ENCODE results near the gene AHCY. TPM values are rescaled to one million over a fixed set of nuclear protein-coding genes. Genes with fewer than 3 reads are reported as not detected.
"Not testable (repeated sequence)": the region's sequence is repeated elsewhere in the genome, so short reads cannot be mapped to it uniquely, and the experiment has no call there.

AHCY gene
- total RNA-seq, 1 donor from 2014 or later = 120 TPM

DNA sequence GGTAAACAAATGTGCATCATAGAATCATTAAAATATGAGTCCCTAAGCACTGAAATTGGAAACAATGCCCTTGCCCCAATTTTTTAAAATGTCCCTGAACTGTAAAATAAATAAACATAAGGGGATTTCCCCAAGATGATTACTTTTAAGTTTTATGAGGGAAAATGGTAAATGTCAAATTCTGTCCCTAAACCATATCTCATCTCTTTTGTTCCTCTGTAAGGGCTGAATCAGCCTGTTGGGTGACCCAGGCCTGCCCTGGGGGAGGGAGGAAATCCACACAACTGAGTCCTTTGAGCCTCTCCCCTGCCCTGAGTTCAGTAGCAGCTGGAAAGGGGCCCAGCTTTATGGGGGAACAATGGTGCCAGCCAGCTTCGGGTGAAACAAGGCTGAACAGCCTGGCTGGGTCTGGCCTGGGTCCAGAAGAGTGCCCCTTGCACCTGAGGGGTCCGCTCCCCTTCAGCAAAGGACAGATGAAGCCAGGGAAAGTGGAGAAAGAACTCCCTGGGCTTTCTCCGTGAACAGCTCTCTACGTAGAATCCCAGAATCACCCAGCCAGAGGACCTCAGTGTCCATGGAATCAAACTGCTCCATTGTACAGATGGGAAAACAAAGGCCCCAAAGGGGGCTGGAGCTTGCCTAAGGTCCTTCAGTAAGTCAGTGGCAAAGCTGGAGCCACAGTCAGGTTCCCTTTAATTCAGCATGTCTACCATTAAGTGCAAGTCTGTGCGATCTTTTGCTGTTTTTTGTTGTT, 31.7 kb upstream of the AHCY start:
- Mint-ChIP-seq H3K27me3 (ENCODE audit: low read depth) (no peaks in the 10 kb centered on the region), H3K4me3 (ENCODE audit: low read depth) (no peak overlapping the region), H3K27ac (peak overlapping the region; percentile 51), H3K36me3 (ENCODE audit: low read depth) (no peaks in the 10 kb centered on the region), H3K4me1 (ENCODE audit: low read depth) (peaks cover 12% of the 10 kb centered on the region), H3K9me3 (no peaks in the 10 kb centered on the region)
- intact Hi-C loops (cut with micrococcal nuclease) = no loop called here
- DNase-seq (ENCODE audit: low spot score) = no peak

DNA sequence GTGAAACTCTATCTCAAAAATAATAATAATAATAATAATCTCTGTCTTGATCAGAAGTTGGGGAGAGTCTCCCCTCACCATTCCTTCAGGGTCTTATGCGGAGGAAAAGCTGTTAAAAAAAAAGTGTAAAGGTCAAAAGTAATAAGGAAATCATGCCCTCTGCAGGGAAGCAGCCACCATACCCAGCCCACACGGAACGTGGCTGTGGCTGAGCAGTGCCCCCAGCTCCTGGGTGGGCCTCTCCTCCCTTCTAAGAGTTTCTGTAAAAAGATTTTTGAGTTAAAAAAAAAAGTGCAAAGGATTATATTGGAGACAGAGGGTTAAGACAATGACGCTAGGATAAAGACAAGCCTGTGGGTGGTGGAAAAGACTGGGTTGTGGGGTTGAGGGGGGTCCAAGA, 30.6 kb upstream of the AHCY start:
- Mint-ChIP-seq H3K27ac (no peak overlapping the region), H3K36me3 (ENCODE audit: low read depth) (no peaks in the 10 kb centered on the region), H3K4me1 (ENCODE audit: low read depth) (peaks cover 12% of the 10 kb centered on the region), H3K27me3 (ENCODE audit: low read depth) (no peaks in the 10 kb centered on the region), H3K4me3 (ENCODE audit: low read depth) (no peak overlapping the region), H3K9me3 (no peaks in the 10 kb centered on the region)
- intact Hi-C loops (cut with micrococcal nuclease) = no loop called here
- DNase-seq (ENCODE audit: low spot score) = no peak

DNA sequence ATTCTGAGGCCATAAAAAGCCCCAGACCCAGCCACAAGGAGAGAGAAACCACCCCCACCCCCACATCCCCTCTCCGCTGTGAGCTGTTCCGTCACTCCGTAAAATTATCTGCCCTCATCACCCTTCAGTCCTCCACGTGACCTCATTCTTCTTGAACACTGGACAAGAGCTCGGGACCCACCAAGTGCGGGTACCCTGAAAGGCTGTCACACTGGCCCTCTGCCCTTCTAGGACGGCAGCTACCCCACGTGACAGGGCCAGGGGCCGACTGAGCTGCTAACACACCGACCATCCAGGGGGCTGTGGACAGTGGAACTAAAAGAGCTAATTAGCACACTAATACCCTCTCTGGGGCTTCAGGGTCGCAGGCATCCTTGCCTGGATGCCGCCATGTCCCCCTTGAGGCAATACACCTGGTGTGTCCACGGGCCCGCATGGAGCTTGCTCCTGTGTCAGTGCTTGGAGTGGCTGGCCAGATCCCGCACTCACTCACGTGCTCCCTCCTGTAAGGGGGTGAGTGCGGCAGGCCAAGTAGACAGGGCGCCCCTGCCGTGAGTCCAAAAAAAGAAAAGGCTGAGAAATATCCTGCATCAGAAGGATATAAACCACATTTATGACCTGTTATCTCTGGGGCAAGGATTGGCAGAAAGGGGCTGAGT, 29.2 kb upstream of the AHCY start:
- no peak overlapping the region for H3K4me3 Mint-ChIP-seq (ENCODE audit: low read depth)
- intact Hi-C loops (cut with micrococcal nuclease) = no loop called here

DNA sequence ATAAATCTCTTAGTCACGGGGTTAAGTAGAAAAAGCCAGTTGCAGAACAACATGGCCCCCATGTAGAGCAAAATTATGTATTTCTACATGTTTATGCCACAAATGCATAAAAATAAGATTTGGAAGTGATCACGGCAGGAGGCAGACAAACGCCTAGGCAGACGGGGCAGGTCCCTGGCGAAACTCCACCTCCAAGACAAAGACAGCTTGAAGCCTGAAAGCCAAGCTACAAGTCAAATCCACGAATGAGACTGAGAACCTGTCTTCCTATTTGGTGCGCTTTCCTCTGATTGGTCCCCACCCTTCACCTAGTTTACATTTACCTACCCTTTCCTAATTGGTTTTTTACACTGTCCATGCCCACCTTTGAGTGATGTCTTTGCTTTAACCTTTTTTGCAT, 28.7 kb upstream of the AHCY start:
- no peak overlapping the region for H3K4me3 Mint-ChIP-seq (ENCODE audit: low read depth)
- H3K27ac Mint-ChIP-seq = no peak overlapping the region
- intact Hi-C loops (cut with micrococcal nuclease) = no loop called here
- no peaks in the 10 kb centered on the region for H3K9me3 Mint-ChIP-seq
- H3K36me3 Mint-ChIP-seq (ENCODE audit: low read depth) = no peaks in the 10 kb centered on the region
- no peak for DNase-seq (ENCODE audit: low spot score)
- no peaks in the 10 kb centered on the region for H3K27me3 Mint-ChIP-seq (ENCODE audit: low read depth)
- peaks cover 15% of the 10 kb centered on the region for H3K4me1 Mint-ChIP-seq (ENCODE audit: low read depth)

More for the DNA sequence above, 29.2 kb upstream of the AHCY start:
- no peak for DNase-seq (ENCODE audit: low spot score)
- H3K4me1 Mint-ChIP-seq (ENCODE audit: low read depth) = peaks cover 15% of the 10 kb centered on the region
- no peak overlapping the region for H3K27ac Mint-ChIP-seq
- no peaks in the 10 kb centered on the region for H3K9me3 Mint-ChIP-seq
- no peaks in the 10 kb centered on the region for H3K36me3 Mint-ChIP-seq (ENCODE audit: low read depth)
- no peaks in the 10 kb centered on the region for H3K27me3 Mint-ChIP-seq (ENCODE audit: low read depth)

DNA sequence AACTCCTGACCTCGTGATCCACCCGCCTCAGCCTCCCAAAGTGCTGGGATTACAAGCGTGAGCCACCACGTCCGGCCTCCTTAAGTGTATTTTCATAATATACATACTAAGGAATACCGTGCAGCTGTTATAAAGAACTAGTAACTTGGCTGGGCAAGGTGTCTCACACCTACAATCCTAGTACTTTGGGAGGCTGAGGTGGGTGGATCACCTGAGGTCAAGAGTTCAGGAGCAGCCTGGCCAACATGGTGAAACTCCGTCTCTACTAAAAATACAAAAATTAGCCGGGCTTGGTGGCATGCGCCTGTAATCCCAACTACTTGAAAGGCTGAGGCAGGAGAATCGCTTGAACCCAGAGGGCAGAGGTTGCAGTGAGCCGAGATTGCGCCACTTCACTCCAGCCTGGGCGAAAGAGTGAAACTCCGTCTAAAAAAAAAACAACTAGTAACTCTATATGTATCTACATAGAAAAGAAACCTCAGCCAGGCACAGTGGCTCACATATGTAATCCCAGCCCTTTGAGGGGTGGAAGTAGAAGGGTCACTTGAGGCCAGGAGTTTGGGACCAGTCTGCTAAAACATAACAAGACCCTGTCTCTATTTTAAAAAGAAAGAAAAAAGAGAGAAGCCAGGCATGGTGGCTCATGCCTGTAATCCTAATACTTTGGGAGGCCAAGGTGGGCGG, 27.8 kb upstream of the AHCY start:
- H3K27me3 Mint-ChIP-seq (ENCODE audit: low read depth); H3K36me3 Mint-ChIP-seq (ENCODE audit: low read depth); H3K27ac Mint-ChIP-seq; H3K9me3 Mint-ChIP-seq; H3K4me3 Mint-ChIP-seq (ENCODE audit: low read depth); intact Hi-C loops (cut with micrococcal nuclease); DNase-seq (ENCODE audit: low spot score): not testable (repeated sequence)
- H3K4me1 Mint-ChIP-seq (ENCODE audit: low read depth) = peaks cover 15% of the 10 kb centered on the region

DNA sequence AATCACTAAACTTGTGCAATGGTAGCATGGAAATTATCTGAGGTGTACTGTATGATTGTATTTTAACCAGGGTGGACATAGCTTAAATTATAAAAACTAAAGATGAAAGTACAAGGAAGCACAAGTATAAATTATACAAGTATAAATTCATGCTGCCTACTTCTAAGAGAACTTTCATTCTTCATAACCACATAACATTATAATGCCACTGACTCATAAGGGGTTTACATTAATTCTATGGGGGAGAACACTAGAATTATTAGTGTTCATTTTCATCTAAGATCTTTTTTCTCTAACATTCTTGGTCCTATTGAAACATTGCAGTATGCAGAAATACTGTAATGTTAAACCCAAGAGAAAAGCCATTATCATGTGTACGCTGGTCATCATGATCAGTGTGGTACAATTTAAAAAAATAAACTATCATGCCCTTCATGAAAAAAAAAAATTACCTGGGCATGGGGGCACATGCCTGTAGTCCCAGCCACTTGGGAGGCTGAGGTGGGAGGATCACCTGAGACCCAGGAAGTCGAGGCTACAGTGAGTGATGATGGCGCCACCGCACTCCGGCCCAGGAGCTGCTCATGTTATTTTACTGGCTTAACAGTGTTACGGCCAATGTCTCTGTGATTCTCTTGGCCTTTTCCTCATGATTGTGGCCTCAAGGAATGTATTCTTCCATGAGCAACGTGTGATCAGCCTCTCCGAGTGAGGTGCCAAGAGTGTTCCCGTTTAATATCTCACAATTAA, 25.9 kb upstream of the AHCY start:
- Mint-ChIP-seq H3K27me3 (ENCODE audit: low read depth) (peaks cover 4% of the 10 kb centered on the region), H3K36me3 (ENCODE audit: low read depth) (no peaks in the 10 kb centered on the region), H3K4me1 (ENCODE audit: low read depth) (peaks cover 4% of the 10 kb centered on the region), H3K9me3 (no peaks in the 10 kb centered on the region), H3K27ac (no peak overlapping the region), H3K4me3 (ENCODE audit: low read depth) (no peak overlapping the region)
- DNase-seq (ENCODE audit: low spot score) = no peak
- intact Hi-C loops (cut with micrococcal nuclease) = no loop called here

DNA sequence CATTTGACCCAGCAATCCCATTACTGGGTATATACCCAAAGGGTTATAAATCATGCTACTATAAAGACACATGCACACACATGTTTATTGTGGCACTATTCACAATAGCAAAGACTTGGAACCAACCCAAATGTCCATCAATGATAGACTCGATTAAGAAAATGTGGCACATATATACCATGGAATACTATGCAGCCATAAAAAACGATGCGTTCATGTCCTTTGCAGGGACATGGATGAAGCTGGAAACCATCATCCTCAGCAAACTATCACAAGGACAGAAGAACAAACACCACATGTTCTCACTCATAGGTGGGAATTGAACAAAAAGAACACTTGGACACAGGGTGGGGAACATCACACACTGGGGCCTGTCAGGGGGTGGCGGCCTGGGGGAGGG, 25.1 kb upstream of the AHCY start:
- H3K9me3 Mint-ChIP-seq; H3K36me3 Mint-ChIP-seq (ENCODE audit: low read depth); H3K4me3 Mint-ChIP-seq (ENCODE audit: low read depth); H3K4me1 Mint-ChIP-seq (ENCODE audit: low read depth); H3K27ac Mint-ChIP-seq; DNase-seq (ENCODE audit: low spot score); intact Hi-C loops (cut with micrococcal nuclease); H3K27me3 Mint-ChIP-seq (ENCODE audit: low read depth): not testable (repeated sequence)

DNA sequence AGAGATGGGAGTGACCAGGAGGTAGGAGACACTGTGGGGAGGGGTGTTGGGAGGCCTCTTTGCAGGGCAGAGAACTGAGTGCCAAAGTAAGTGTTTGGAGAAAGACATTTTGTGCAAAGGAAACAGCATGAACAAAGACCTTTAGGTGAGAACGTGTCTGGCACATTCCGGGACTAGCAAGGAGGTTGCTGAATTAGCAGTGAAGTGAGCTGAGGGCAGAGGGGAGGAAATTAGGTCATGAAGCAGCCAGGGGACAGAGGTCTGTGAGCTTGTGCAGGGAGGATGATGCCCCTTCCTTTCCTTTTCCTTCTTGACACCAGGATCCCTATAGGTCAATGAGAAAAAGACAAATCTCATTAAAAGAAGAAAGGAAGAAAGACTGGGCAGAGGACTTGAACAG, 21.4 kb upstream of the AHCY start:
- Mint-ChIP-seq H3K9me3 (no peaks in the 10 kb centered on the region), H3K27me3 (ENCODE audit: low read depth) (peaks cover 21% of the 10 kb centered on the region), H3K27ac (no peak overlapping the region), H3K36me3 (ENCODE audit: low read depth) (no peaks in the 10 kb centered on the region), H3K4me3 (ENCODE audit: low read depth) (no peak overlapping the region), H3K4me1 (ENCODE audit: low read depth) (peaks cover 3% of the 10 kb centered on the region)
- intact Hi-C loops (cut with micrococcal nuclease) = no loop called here
- DNase-seq (ENCODE audit: low spot score) = no peak

DNA sequence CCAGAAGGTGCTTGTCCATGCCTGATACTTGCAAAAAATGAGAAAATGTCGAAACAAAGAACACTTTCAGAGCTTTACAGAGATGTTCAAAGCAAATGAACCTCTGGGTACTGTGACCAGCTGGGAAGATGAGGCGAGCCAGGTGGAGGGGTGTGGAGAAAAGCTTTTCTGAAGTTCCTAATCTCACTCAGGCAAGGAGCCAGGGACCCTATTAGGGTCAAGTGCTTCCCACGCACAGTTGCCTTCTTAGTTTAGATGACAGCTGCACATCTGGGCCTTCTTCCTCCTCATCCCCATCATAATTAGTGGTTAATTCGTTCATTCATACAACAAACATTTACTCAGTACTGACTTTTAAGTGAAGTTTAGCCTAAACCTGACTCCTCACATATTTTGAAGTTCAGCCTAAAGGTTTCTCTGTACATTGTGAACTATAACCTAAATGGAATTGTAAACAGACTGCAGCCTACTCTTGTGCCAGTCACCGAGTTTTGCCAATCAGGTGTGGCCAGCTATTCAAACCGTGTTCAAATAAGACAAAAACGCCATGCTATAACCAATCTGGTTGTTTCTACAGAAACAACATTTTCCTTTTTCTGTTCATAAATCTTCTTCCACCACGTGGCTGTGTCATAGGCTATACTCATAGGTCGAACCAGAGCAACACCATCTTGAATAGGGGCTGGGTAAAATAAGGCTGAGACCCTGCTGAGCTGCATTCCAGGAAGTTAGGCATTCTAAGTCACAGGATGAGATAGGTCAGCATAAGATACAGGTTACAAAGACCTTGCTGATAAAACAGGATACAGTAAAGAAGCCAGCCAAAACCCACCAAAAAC, 19.3 kb upstream of the AHCY start:
- Mint-ChIP-seq H3K4me3 (ENCODE audit: low read depth) (no peak overlapping the region), H3K27ac (no peak overlapping the region), H3K9me3 (no peaks in the 10 kb centered on the region), H3K36me3 (ENCODE audit: low read depth) (no peaks in the 10 kb centered on the region), H3K4me1 (ENCODE audit: low read depth) (no peaks in the 10 kb centered on the region), H3K27me3 (ENCODE audit: low read depth) (peaks cover 27% of the 10 kb centered on the region)
- no peak for DNase-seq (ENCODE audit: low spot score)
- intact Hi-C loops (cut with micrococcal nuclease) = no loop called here

DNA sequence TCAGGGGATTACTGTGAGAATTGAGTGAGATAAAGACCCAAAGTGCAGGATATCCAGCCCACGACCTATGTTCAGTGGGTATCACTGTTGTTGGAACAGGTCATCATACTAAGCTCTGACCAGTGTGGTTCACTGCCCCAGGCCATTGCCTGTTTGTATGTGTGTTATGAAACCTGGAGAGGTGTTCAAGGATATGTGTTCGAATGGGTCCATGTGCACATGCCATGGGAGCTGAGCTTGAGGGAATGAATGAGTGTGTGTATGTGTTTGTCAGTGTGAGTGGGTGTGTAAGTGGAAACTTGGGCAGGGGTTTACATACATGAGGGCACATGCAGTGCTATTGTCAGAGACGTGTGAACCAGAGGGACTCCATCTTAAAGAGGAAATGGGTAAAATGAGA, 17.7 kb upstream of the AHCY start:
- Mint-ChIP-seq H3K27me3 (ENCODE audit: low read depth) (peaks cover 28% of the 10 kb centered on the region), H3K4me1 (ENCODE audit: low read depth) (no peaks in the 10 kb centered on the region), H3K27ac (no peak overlapping the region), H3K36me3 (ENCODE audit: low read depth) (no peaks in the 10 kb centered on the region), H3K9me3 (no peaks in the 10 kb centered on the region), H3K4me3 (ENCODE audit: low read depth) (no peak overlapping the region)
- intact Hi-C loops (cut with micrococcal nuclease) = no loop called here
- DNase-seq (ENCODE audit: low spot score) = no peak

DNA sequence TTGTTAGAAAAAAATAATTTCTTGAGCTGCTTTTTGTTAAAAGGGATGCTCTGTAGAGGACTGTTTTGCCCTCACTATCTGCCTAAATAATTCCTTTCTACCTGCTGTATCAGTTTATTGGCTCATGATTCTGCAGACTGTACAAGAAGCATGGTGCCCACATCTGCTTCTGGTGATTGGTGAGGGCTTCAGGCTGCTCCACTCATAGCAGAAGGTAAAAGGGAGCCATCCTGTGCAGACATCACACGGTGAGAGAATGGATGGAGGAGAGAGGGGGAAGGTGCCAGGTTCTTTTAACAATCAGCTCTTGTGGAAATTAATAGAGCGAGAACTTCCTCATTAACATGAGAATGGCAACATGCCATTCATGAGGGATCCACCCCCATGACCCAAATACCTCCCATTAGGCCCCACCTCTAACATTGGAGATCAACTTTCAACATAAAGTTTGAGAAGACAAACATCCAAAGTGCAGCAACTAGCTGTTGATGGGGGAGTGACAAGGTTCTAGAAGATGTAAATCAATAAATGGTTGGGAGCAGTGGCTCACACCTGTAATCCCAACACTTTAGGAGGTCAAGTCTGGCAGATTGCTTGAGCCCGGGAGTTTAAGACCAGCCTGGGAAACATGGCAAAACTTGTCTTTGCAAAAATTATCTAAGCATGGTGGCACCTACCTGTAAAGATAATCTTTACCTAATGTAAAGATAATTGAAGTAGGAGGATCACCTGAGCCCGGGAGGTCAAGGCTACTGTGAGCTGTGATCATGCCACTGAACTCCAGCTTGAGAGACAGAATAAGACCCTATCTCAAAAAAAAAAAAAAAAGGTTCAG, 15.7 kb upstream of the AHCY start:
- peaks cover 5% of the 10 kb centered on the region for H3K4me1 Mint-ChIP-seq (ENCODE audit: low read depth)
- H3K4me3 Mint-ChIP-seq (ENCODE audit: low read depth) = no peak overlapping the region
- intact Hi-C loops (cut with micrococcal nuclease) = loop anchor here (10.0 kb wide), 3 partner anchors 116 to 446 kb away; no protein-coding TSS in a partner anchor
- no peaks in the 10 kb centered on the region for H3K9me3 Mint-ChIP-seq
- DNase-seq (ENCODE audit: low spot score) = no peak
- no peak overlapping the region for H3K27ac Mint-ChIP-seq
- no peaks in the 10 kb centered on the region for H3K36me3 Mint-ChIP-seq (ENCODE audit: low read depth)
- peaks cover 26% of the 10 kb centered on the region for H3K27me3 Mint-ChIP-seq (ENCODE audit: low read depth)

All from activated T-helper 2 cell treated with anti-CD3 and anti-CD28 coated beads, Interferon-gamma antibody, Interleukin-2, Interleukin-4, amounts not matched to agents 10 μg/mL and 5 μg/mL and 100 μg/mL, durations not matched to agents 14 hours and 24 hours and 36 hours (primary cell).